ENCODE data around the gene N4BP2L2.

- TF ChIP-seq CTCF (IDR thresholded peaks at IDR 0.05): no peak
- TF ChIP-seq POLR2A (IDR thresholded peaks at IDR 0.05): no peak
Measured at GRCh38 chr13:32528358-32528757, 10.2 kb downstream of the N4BP2L2 start.
